Measurements from ENCODE around the gene CYP4Z1. TPM values are rescaled to one million over a fixed set of nuclear protein-coding genes. Genes with fewer than 3 reads are reported as not detected.
"Not testable (repeated sequence)": the region's sequence is repeated elsewhere in the genome, so short reads cannot be mapped to it uniquely, and the experiment has no call there.

Gene CYP4Z1, protein sequence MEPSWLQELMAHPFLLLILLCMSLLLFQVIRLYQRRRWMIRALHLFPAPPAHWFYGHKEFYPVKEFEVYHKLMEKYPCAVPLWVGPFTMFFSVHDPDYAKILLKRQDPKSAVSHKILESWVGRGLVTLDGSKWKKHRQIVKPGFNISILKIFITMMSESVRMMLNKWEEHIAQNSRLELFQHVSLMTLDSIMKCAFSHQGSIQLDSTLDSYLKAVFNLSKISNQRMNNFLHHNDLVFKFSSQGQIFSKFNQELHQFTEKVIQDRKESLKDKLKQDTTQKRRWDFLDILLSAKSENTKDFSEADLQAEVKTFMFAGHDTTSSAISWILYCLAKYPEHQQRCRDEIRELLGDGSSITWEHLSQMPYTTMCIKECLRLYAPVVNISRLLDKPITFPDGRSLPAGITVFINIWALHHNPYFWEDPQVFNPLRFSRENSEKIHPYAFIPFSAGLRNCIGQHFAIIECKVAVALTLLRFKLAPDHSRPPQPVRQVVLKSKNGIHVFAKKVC
- total RNA-seq: 0.20 TPM in 1 of 2 replicates, not detected in the other

DNA sequence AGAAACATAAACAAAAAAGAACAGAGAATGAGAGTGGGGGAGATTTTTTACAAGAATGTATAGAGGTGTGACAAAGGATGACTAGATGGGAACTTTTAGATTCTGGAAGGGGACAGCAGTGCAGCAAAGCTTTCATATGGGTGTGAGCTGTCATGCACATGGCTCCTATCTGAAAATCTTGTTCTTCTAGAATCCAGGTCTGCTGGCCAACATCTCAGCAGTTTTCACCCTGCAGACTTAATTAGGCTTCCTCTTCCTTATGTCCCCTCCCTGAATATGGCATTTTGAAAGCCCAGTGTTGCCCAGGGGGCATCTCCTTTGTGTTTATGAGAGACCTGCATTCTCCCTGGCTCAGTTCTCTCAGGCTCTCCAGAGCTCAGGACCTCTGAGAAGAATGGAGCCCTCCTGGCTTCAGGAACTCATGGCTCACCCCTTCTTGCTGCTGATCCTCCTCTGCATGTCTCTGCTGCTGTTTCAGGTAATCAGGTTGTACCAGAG lies at the start of gene CYP4Z1:
TSS of gene CYP4Z1 (plus strand) at position 135 of the 498 bp plus-strand sequence. CDS start at position 395, 260 bp downstream.
- no peak for DNase-seq (ENCODE audit: low read depth in 2 of 2)

DNA sequence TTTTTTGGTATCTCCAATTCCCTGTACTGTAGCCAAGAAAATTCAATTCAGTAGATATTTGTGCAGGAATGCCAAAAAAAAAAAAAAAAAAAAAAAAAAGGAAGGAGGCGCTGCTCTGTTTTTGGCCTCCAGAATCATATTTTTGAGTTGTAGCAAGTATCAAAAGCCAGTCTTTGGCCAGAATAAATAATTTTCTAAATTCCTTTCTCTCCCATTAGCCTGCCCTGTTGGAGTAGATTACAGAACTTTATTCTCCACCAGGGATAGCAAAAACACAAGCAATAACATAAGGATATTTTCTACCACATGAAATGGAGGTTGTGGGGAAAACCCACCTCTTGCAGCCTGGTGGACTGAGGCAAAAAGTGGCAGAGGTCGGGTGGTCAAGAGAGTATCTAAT lies 46.0 kb upstream of the CYP4Z1 start:
- DNase-seq (ENCODE audit: low read depth in 2 of 2): no peak

DNA sequence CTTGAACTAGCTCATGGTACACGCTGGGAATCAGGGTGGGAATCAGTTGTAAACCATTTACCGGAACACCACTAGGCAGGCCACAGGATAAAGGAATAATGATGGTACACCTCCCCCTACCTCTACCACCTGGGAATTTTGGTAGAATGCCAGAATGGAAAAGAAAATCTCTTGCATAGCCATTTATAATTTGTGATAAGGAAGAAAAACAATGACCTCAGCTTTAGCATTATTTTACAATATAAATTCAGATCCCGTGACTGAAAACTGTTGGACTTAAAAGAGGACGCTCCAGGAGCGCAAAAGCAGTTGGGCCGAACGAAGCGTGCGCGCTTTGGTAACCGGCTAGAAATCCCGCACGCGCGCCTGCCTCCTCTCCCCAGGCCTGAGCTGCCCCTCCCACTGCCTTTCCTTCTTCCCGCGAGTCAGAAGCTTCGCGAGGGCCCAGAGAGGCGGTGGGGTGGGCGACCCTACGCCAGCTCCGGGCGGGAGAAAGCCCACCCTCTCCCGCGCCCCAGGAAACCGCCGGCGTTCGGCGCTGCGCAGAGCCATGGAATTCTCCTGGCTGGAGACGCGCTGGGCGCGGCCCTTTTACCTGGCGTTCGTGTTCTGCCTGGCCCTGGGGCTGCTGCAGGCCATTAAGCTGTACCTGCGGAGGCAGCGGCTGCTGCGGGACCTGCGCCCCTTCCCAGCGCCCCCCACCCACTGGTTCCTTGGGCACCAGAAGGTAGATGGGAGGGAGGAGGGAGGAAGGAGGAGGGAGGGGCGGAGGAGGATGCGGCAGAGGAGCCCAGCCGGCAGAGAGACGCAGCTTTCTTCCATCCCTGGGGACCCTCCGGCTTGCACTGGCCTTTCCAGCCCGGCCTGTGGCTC lies 43.5 kb upstream of the CYP4Z1 start, which contains the start of gene CYP4X1:
TSS of gene CYP4X1 (plus strand) at position 402 of the 873 bp plus-strand sequence. CDS start at position 551, 149 bp downstream.
- peak in 1 of 2 donors; percentile 67 for DNase-seq (ENCODE audit: low read depth in 2 of 2)

DNA sequence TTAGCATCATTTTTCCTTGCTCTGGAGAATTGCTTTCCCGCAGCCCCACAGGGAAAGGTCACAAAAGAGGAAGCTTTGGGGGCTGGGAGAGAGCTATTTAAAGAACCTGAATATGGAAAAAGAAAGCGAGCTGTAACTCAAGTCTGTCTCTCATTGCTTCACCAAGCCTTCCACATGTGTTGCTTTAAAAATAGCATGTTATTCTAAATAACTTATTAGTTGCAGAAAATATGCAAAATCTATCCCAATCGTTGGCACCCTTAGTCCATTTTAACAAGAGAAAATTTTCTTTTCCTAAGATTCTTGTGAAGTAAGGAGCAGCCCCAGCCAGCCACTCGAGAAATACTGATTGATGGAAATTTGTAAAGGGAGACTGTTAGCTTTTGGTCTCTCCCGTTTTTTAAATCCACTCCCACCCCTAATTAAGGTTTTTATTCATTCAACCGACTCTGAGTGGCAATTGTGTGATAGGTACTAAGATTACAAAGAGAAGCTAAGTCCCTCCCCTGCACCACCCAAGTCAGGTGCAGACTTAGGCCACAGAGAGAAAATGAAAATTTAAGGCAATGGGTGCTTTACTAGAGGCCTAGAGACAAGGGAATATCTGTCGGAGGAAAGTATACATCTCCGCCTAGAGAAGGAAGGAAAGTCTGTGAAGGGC lies 42.8 kb upstream of the CYP4Z1 start:
- DNase-seq (ENCODE audit: low read depth in 2 of 2): no peak

DNA sequence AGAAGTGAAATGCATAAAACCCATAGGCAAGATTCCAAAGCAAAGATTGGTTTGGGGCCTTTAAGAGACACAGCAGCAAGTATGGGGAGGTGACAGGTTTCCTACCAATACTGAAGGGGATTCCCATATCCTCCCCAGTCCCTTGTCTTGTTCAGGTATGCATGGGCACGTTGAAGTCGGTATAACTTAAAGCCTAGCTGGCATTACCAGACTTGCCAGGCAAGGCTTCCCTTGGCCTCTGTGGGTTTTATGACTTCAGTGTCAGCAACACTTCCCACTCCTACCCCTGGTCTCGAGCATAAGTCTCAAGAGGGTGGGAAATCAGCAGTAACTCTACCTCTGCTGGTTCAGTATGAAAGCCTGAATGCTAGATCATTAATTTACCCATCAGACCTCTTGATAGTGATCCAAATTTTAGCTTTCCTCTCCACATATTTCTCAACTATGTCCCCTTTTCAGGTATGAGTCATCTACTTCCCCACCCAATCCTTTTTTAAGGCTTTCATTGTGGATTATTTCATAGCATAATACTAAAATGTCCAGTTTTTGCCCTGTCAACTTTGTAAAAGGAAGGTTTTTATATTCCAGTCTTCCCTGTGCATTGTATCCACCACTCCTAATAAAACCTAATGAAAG lies 36.7 kb upstream of the CYP4Z1 start:
- no peak for DNase-seq (ENCODE audit: low read depth in 2 of 2)

DNA sequence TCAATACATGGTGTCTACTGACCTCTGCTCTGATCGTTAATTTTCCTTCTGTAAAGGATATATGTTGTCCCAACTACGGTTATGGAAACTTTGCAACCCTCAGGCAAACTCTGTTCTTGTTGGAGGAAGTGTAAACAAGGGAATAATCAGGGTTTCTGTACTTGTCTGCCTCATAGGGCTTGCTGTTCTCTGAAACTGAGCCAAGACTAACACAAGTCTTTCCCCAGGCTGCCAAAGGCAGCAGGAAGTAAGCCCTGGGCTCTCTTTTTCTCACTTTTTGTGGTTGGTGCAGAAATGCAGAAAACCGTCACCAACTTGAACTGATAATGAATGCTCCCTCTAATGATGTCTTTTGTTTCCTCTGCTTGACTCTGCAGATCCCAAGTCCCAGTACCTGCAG lies 36.0 kb upstream of the CYP4Z1 start:
- peak; percentile 18 to 51 for DNase-seq (ENCODE audit: low read depth in 2 of 2)

DNA sequence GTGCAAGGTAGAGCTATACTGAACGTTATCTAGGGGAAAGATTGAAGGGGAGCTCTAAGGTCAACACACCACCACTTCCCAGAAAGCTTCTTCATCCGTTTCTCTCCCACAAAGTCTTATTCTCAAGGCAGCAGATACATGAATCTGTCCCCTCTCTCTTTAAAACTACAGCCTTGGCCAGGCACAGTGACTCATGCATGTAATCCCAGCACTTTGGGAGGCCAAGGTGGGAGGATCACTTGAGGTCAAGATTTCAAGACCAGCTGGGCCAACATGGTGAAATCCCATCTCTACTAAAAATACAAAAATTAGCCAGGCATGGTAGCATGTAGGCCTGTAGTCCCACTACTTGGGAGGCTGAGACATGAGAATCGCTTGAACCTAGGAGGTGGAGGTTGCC lies 35.4 kb upstream of the CYP4Z1 start:
- no peak for DNase-seq (ENCODE audit: low read depth in 2 of 2)

DNA sequence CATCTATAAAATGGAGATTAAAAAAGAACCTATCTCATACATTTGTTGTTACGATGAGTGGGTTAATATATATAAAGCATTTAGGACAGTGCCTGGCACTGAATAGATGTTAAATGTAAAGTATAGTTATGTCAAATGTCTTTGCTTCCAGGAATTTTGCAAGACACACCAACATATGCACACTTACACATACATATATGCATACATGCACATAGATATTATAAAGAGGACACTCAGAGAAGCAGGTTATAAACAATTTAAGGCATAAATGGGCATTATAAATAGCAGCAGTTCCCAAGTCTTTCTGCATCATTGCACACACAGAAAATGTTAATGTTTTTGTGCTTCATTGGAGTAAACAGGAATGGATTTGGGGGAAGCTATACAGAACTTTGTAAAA lies 30.3 kb upstream of the CYP4Z1 start:
- no peak for DNase-seq (ENCODE audit: low read depth in 2 of 2)

DNA sequence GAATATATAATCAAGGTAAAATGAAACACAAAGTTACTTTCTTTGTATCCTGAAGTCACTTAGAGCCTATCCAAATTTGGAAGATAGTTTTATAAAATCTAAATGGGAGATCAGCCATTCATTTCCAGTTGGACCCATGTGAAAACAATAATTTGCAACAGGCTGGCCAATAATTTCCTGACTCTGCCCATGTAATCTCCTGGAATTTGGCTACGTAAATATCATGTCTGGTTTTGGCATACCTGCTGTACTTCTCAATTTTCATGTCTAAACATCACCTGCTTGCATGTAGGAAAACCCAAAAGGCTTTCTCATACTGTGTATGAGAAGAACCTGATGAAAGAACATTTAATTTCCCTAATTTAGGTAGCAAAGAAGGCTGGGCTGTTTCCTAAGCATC lies 7.7 kb upstream of the CYP4Z1 start:
- no peak for DNase-seq (ENCODE audit: low read depth in 2 of 2)

DNA sequence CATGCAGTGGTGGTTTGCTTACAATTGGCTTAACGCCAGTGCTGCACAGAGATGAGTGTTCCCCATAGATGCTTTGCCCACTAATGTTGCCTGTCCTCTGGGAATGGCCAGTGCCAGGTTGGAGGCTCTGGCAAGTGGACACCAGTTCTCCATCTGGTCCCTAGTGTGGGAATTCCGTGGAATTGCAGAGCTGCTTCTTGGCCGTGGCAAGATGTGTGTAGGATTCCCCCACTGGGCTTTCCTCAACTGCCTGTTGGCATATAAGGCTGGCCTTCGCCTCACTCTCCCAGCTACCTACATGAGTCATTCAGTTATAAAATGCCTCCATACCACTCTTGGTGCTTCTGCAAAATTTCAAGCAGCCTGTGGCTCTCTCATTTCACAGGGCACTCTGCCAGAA lies 2.0 kb downstream of the CYP4Z1 start:
- DNase-seq (ENCODE audit: low read depth in 2 of 2): not testable (repeated sequence)

DNA sequence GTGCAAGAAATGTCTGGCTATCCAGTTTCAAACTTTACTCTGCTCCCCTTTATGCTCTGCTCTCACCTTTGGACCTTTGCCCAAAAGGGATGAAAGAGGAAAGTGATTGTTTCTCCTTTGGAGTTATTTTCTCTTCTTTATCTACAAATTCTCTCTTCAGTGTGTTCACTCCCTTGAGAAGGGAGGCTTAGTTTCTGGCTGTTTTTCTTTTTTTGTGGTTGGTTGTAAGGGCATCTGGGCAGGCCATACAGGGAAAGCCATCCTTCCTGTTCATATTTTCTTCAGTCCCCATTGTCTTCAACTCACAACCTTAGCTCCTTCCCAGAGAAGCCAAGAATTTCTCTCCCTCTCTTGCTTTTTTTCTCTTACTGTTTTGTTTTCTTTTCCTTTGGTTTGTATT lies 2.5 kb downstream of the CYP4Z1 start:
- not testable (repeated sequence) for DNase-seq (ENCODE audit: low read depth in 2 of 2)

DNA sequence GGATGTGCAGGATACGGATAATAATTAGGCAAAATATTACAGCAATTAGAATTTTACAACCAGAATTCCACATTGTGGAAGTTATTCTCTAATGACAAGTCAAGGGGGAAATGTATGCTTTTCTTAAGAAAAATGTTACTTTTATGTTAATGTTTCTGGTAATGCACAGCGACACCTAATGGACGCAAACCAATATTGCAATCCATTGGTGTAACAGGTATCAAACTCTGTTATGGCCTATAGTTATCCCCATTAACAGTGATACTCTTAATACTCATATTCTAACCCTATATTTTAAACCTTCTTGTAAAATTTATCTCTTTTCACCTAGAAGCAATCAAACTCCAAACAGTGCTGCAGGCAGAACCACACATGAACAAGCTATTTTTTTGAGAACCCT lies 22.3 kb downstream of the CYP4Z1 start:
- DNase-seq (ENCODE audit: low read depth in 2 of 2): peak; percentile 36 to 49

DNA sequence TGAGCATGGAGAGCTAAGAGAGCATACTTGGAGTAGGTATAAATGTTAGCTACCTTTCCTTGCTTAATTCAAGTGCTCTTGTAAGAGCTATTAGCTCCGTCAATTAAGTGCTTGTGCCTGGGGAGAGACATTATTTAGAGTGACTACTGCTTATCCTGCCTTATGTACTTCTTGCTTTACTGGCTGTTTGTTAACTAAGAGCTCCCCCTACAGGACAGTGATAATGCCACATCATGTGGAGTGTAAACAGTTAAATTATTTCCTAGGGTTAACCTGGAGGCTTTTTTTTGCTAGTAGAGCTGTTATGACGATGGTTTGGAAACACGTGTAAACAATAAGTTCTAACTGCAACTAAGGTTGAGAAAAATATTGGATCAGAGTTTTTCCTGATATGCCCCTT lies 24.4 kb downstream of the CYP4Z1 start:
- not testable (repeated sequence) for DNase-seq (ENCODE audit: low read depth in 2 of 2)

DNA sequence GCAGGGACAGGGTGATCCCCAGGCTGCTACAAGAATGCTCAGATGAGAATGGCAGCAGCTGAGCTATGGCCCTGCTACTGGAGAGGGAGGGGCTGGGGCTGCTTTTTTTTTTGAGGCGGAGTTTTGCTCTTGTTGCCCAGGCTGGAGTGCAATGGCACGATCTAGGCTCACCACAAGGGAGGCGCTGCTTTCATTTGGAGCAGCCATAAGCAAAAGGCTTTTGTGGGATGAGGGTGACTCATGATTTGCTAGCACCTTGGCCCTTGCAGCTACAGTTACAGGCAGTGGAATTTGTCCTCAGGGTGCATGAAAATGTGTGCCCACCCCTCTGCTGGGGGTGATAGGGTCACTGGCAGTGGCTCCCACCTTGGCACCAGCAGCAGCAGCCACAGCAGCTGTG lies 37.8 kb downstream of the CYP4Z1 start:
- no peak for DNase-seq (ENCODE audit: low read depth in 2 of 2)

DNA sequence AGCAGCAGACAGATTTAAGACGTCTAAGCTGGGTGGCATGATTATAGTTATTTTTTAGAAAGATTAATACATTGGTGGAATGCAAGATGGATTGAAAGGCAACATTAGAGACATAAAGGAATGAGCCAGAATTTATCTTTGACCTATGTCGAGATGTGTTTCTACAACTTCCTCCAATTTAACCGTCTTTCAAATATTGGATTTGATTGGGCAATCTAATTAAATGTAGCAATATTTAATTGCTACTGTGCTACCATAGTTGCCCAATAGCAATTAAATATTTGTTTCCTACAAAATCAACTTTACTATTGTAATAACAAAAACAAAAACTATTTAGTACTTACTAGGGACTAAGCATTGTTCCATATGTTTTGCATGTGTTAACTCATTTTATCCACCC lies 39.8 kb downstream of the CYP4Z1 start:
- DNase-seq (ENCODE audit: low read depth in 2 of 2): no peak

DNA sequence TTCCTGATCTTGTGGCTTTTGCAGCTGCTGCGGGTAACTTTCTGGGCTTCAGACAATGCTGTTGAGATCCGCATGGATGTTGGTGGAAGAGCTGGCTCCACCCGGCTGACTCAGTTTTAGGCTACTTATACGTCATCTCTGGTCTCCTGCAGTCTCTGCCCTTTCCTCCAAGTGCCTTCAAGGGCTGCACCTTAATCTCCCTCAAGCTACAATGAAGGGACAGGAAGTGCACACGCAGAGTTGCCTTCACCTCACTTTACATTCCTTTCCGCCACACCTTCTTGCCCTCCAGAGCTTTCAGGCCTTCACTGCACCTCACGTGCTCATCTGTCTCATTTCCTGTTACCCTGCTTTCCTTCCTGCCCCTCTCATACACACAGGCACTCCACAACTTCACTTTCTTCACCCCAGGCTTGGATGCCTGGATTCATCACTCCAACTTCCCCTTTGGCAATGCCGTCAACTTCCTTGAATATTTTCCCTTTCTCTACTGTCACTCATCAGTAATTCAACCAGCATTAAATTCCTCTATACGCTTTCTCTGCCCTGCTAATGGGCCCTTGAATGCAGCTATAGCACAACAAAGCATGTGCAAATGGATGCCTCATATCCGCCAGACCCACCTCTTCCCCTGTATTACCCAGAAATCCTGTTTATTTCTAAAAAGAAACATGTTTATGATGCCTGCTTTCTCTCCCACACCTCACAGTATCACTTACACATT lies 41.0 kb downstream of the CYP4Z1 start:
- peak in 1 of 2 donors; percentile 70 for DNase-seq (ENCODE audit: low read depth in 2 of 2)

DNA sequence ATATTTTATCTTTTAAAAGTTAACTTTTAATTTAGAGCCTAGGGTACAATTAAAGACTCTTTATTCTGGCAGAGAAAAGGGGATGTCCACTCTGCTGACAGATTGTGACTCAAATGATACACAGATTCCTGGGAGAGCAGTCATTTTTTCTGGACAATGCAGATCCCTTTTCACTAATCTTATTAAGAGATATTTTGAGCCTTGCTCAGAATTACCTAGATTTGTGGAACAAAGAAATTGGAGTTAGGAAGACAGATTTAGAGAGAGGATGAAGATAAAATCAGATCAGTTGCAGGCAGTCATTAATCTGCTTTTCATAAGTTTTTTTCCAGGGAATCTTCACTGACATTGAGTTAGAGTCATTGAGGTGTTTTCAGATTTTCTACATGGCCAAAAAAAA lies 42.5 kb downstream of the CYP4Z1 start:
- DNase-seq (ENCODE audit: low read depth in 2 of 2): not testable (repeated sequence)

DNA sequence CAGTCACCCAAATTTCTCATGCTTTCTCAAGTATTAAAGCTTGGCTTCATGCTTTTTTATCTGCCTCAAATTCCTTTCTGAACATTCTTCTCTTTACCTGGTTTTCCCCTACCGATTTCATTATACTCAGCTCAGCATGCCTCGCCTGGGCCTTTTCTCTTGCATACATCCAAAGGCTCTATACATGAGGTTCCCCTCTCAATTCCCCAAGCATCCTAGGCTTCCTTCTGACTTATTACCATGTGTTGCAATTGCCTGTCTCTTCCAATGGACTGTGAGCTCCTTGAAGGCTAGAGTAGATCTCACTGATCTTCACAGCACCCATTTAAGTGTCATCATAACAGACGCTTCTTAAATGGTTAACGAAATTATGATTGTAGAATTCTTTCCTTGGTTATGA lies 46.1 kb downstream of the CYP4Z1 start:
- no peak for DNase-seq (ENCODE audit: low read depth in 2 of 2)

DNA sequence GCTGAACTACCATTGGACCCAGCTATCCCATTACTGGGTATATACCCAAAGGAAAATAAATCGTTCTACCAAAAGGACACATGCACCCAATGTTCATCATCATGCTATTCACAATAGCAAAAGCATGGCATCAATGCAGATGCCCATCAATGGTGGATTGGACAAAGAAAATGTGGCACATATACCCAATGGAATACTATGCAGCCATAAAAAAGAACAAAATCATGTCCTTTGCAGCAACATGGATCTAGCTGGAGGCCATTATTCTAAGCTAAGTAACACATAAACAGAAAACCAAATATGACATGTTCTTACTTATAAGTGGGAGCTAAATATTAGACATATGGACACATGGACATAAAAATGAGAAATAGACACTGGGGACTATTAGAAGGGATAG lies 54.0 kb downstream of the CYP4Z1 start:
- DNase-seq (ENCODE audit: low read depth in 2 of 2): not testable (repeated sequence)

DNA sequence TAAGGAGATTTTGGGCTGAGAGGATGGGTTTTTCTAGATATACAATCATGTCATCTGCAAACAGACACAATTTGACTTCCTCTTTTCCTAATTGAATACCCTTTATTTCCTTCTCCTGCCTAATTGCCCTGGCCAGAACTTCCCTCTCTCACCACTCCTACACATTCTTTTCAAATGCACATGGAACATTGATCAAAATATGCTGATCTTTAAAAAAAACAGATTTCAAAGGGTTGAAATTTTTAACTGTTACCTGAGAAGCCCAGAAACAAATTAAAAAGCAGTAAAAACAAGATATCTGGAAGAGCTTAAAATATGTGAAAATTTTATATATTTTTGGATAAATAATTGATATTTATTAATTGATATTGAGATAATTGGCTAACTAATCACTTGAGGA lies 57.8 kb downstream of the CYP4Z1 start:
- DNase-seq (ENCODE audit: low read depth in 2 of 2): not testable (repeated sequence)
